Measurements from ENCODE around the gene SNRPD1.

GRCh38 chr18:21612125-21613039, at the start of gene SNRPD1:
- TF ChIP-seq CTCF (IDR thresholded peaks at IDR 0.05): peak; percentile 74 to 97
- no peak for TF ChIP-seq EP300 (IDR thresholded peaks at IDR 0.05)
- peak in 1 of 2 donors; percentile 59 for TF ChIP-seq POLR2A (IDR thresholded peaks at IDR 0.05)
- TF ChIP-seq POLR2AphosphoS5 (IDR thresholded peaks at IDR 0.05): peak in 2 of 3 donors; percentile 66 to 93
